Measurements from ENCODE around the gene FCN2.

GRCh38 chr9:134887686-134888602, 7.3 kb downstream of the FCN2 start:
- no peak for TF ChIP-seq CTCF (IDR thresholded peaks at IDR 0.05)
- TF ChIP-seq POLR2A (IDR thresholded peaks at IDR 0.05; ENCODE audit: low read depth) = no peak

Measured in esophagus muscularis mucosa (tissue), 3 donors.